IgD-negative memory B cell (primary cell): ENCODE data around the gene ECHDC3. TPM values are rescaled to one million over a fixed set of nuclear protein-coding genes. Genes with fewer than 3 reads are reported as not detected.

Experiments
- H3K27ac Mint-ChIP-seq, 3 donors: one replicate each; pipeline ENCODE4 v1.8.0; 2020 to 2022; ENCODE audit warnings: mild to moderate bottlenecking in 3 of 3, mixed read lengths in 3 of 3, moderate library complexity in 1 of 3
- H3K27me3 Mint-ChIP-seq: one replicate; pipeline ENCODE4 v1.8.0; 2021; ENCODE audit warnings: mixed read lengths
- H3K36me3 Mint-ChIP-seq: one replicate; pipeline ENCODE4 v1.8.0; 2020; ENCODE audit warnings: mild to moderate bottlenecking, mixed read lengths
- H3K4me1 Mint-ChIP-seq, 3 donors: one replicate each; pipeline ENCODE4 v1.8.0; 2020 to 2022; ENCODE audit warnings: mixed read lengths in 3 of 3, mild to moderate bottlenecking in 1 of 3
- H3K4me3 Mint-ChIP-seq, 4 donors: one replicate each; pipeline ENCODE4 v1.8.0; 2020 to 2022; ENCODE audit warnings: mild to moderate bottlenecking in 4 of 4, mixed read lengths in 4 of 4, moderate library complexity in 3 of 4
- H3K9me3 Mint-ChIP-seq, 3 donors: one replicate each; pipeline ENCODE4 v1.8.0; 2020 to 2021; ENCODE audit warnings: mixed read lengths in 3 of 3, mild to moderate bottlenecking in 1 of 3
- polyA plus RNA-seq: library from polyadenylated mRNA; unstranded; fragments of 300-500 nt; fragmentation: Illumina TruSeq; gene quantifications from one replicate; pipeline ENCODE4 v1.2.3, GENCODE V29; 2021

ECHDC3 gene
- polyA plus RNA-seq, 1 donor from 2014 or later = 0.73 TPM

- peaks cover 7% of the 10 kb centered on the region for H3K27me3 Mint-ChIP-seq
- no peak overlapping the region for H3K27ac Mint-ChIP-seq
- no peaks in the 10 kb centered on the region for H3K9me3 Mint-ChIP-seq
- no peak overlapping the region for H3K4me3 Mint-ChIP-seq
- peaks cover 0 to 4% (median 3%) of the 10 kb centered on the region in 3 donors for H3K4me1 Mint-ChIP-seq
- H3K36me3 Mint-ChIP-seq = peaks cover 2% of the 10 kb centered on the region
Observed at GRCh38 chr10:11795101-11795920, 53.1 kb downstream of the ECHDC3 start.

GRCh38 chr10:11796474-11796873 lies 54.3 kb downstream of the ECHDC3 start:
- Mint-ChIP-seq H3K4me3 (no peak overlapping the region), H3K36me3 (peaks cover 2% of the 10 kb centered on the region), H3K27ac (no peak overlapping the region), H3K27me3 (peaks cover 1% of the 10 kb centered on the region), H3K9me3 (peaks cover 0 to 2% (median 0%) of the 10 kb centered on the region in 3 donors), H3K4me1 (peaks cover 0 to 4% (median 3%) of the 10 kb centered on the region in 3 donors)

GRCh38 chr10:11797281-11797680 lies 55.1 kb downstream of the ECHDC3 start:
- peaks cover under 1% of the 10 kb centered on the region for H3K36me3 Mint-ChIP-seq
- no peak overlapping the region for H3K27ac Mint-ChIP-seq
- peaks cover 0 to 4% (median 3%) of the 10 kb centered on the region in 3 donors for H3K4me1 Mint-ChIP-seq
- H3K9me3 Mint-ChIP-seq = peaks cover 0 to 2% (median 0%) of the 10 kb centered on the region in 3 donors
- no peak overlapping the region for H3K4me3 Mint-ChIP-seq
- peaks cover 3% of the 10 kb centered on the region for H3K27me3 Mint-ChIP-seq

GRCh38 chr10:11797847-11798633 lies 55.9 kb downstream of the ECHDC3 start:
- Mint-ChIP-seq H3K27ac (no peak overlapping the region), H3K27me3 (peaks cover 3% of the 10 kb centered on the region), H3K36me3 (peaks cover 2% of the 10 kb centered on the region), H3K4me3 (no peak overlapping the region), H3K9me3 (peaks cover 0 to 2% (median 0%) of the 10 kb centered on the region in 3 donors), H3K4me1 (peaks cover 0 to 4% (median 3%) of the 10 kb centered on the region in 3 donors)

- H3K27me3 Mint-ChIP-seq = peaks cover 3% of the 10 kb centered on the region
- peaks cover 0 to 2% (median 0%) of the 10 kb centered on the region in 3 donors for H3K9me3 Mint-ChIP-seq
- H3K4me3 Mint-ChIP-seq = no peak overlapping the region
- peaks cover 0 to 4% (median 3%) of the 10 kb centered on the region in 3 donors for H3K4me1 Mint-ChIP-seq
- peaks cover 2% of the 10 kb centered on the region for H3K36me3 Mint-ChIP-seq
- no peak overlapping the region for H3K27ac Mint-ChIP-seq
Observed at GRCh38 chr10:11798845-11799735, 56.9 kb downstream of the ECHDC3 start.

- Mint-ChIP-seq H3K36me3 (peaks cover 2% of the 10 kb centered on the region), H3K27me3 (peaks cover 3% of the 10 kb centered on the region), H3K27ac (no peak overlapping the region), H3K4me1 (peaks cover 0 to 4% (median 3%) of the 10 kb centered on the region in 3 donors), H3K9me3 (peaks cover 0 to 2% (median 0%) of the 10 kb centered on the region in 3 donors), H3K4me3 (no peak overlapping the region)
Observed at GRCh38 chr10:11799736-11800080, 57.5 kb downstream of the ECHDC3 start.

GRCh38 chr10:11804336-11804735 lies 62.2 kb downstream of the ECHDC3 start:
- no peak overlapping the region for H3K4me3 Mint-ChIP-seq
- peaks cover 2% of the 10 kb centered on the region for H3K36me3 Mint-ChIP-seq

GRCh38 chr10:11805792-11806191 lies 63.6 kb downstream of the ECHDC3 start:
- no peaks in the 10 kb centered on the region for H3K4me1 Mint-ChIP-seq
- peaks cover 0 to 2% (median 0%) of the 10 kb centered on the region in 3 donors for H3K9me3 Mint-ChIP-seq
- peaks cover 2% of the 10 kb centered on the region for H3K36me3 Mint-ChIP-seq
- no peak overlapping the region for H3K4me3 Mint-ChIP-seq
- H3K27me3 Mint-ChIP-seq = peaks cover 9% of the 10 kb centered on the region
- H3K27ac Mint-ChIP-seq = no peak overlapping the region

More at GRCh38 chr10:11804336-11804735, 62.2 kb downstream of the ECHDC3 start:
- no peak overlapping the region for H3K27ac Mint-ChIP-seq
- H3K9me3 Mint-ChIP-seq = peaks cover 0 to 2% (median 0%) of the 10 kb centered on the region in 3 donors
- H3K4me1 Mint-ChIP-seq = no peaks in the 10 kb centered on the region
- H3K27me3 Mint-ChIP-seq = peaks cover 9% of the 10 kb centered on the region

- no peak overlapping the region for H3K4me3 Mint-ChIP-seq
Observed at GRCh38 chr10:11806706-11807105, 64.5 kb downstream of the ECHDC3 start.

GRCh38 chr10:11808808-11809207 lies 66.6 kb downstream of the ECHDC3 start:
- Mint-ChIP-seq H3K4me1 (no peaks in the 10 kb centered on the region), H3K27me3 (peaks cover 7% of the 10 kb centered on the region), H3K27ac (no peak overlapping the region), H3K4me3 (no peak overlapping the region), H3K36me3 (no peaks in the 10 kb centered on the region), H3K9me3 (no peaks in the 10 kb centered on the region)

More at GRCh38 chr10:11806706-11807105, 64.5 kb downstream of the ECHDC3 start:
- peaks cover 7% of the 10 kb centered on the region for H3K27me3 Mint-ChIP-seq
- H3K4me1 Mint-ChIP-seq = no peaks in the 10 kb centered on the region
- peaks cover 2% of the 10 kb centered on the region for H3K36me3 Mint-ChIP-seq
- no peaks in the 10 kb centered on the region for H3K9me3 Mint-ChIP-seq
- H3K27ac Mint-ChIP-seq = no peak overlapping the region

GRCh38 chr10:11810313-11810766 lies 68.2 kb downstream of the ECHDC3 start:
- Mint-ChIP-seq H3K36me3 (no peaks in the 10 kb centered on the region), H3K27me3 (peaks cover 8% of the 10 kb centered on the region), H3K4me1 (peaks cover 0 to 1% (median 0%) of the 10 kb centered on the region in 3 donors), H3K4me3 (no peak overlapping the region), H3K27ac (no peak overlapping the region), H3K9me3 (peaks cover 0 to 1% (median 0%) of the 10 kb centered on the region in 3 donors)

GRCh38 chr10:11810973-11811372 lies 68.8 kb downstream of the ECHDC3 start:
- Mint-ChIP-seq H3K4me3 (no peak overlapping the region), H3K36me3 (no peaks in the 10 kb centered on the region), H3K27me3 (peaks cover 4% of the 10 kb centered on the region), H3K9me3 (peaks cover 0 to 1% (median 0%) of the 10 kb centered on the region in 3 donors), H3K27ac (no peak overlapping the region), H3K4me1 (peaks cover 0 to 1% (median 0%) of the 10 kb centered on the region in 3 donors)

GRCh38 chr10:11813177-11813576 lies 71.0 kb downstream of the ECHDC3 start:
- Mint-ChIP-seq H3K27me3 (peaks cover 3% of the 10 kb centered on the region), H3K36me3 (no peaks in the 10 kb centered on the region), H3K9me3 (peaks cover 0 to 1% (median 0%) of the 10 kb centered on the region in 3 donors), H3K27ac (no peak overlapping the region), H3K4me1 (peaks cover 0 to 1% (median 0%) of the 10 kb centered on the region in 3 donors), H3K4me3 (no peak overlapping the region)
